Measurements from ENCODE around the gene CNOT4.

- TF ChIP-seq EP300 (IDR thresholded peaks at IDR 0.05; ENCODE audit: borderline replicate concordance) = no peak
- no peak for TF ChIP-seq RAD21 (IDR thresholded peaks at IDR 0.05; ENCODE audit: low read depth)
- TF ChIP-seq TCF12 (IDR thresholded peaks at IDR 0.05; ENCODE audit: low read depth) = no peak
Measured at GRCh38 chr7:135390829-135391228, 119.1 kb downstream of the CNOT4 start.
